SH-SY5Y (cell line): ENCODE results near the gene P2RY11.

ENCODE experiments used
- GATA2 ChIP-seq: IDR thresholded peaks from 2 replicates; pipeline ENCODE4 v1.6.1; 2011; ENCODE audit warnings: mild to moderate bottlenecking, low read depth, low read length
- GATA3 ChIP-seq: IDR thresholded peaks from 2 replicates; pipeline ENCODE4 v1.6.1; 2011; ENCODE audit warnings: low read depth, mild to moderate bottlenecking, low read length, moderate library complexity

DNA sequence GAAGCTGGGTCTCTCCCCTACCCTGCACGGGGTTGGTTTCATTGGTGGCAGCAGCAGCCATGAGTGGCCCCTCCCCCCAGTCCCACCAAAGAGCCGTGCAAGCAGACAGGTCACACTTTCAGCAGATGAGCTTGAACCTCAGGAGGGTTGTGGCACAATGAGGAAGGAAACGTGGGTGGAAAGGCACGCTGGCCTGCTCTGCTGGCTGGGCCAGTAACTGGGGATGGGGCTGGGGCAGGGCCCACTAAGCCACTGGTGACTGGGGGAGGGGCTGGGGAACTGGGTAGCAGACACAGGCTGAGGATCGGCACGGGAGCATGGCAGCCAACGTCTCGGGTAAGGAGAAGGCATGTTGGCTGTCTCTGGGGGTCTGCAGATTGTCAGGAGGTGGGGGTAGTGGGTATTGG, at the start of gene P2RY11:
- TF ChIP-seq GATA2 (no peak), GATA3 (no peak)
